K562 (cell line): ENCODE results near the gene TBC1D1.

Experiments
- CTCF ChIP-seq, 3 experiments: IDR thresholded peaks in 2 of 3; conservative IDR thresholded peaks in 1 of 3; 2 replicates each; pipeline ENCODE4 v1.5.1; 2011 to 2012; ENCODE audit warnings: low read length in 3 of 3, mild to moderate bottlenecking in 3 of 3, control low read depth in 2 of 3, improper control_type of control experiment in 1 of 3, inconsistent platforms in 1 of 3, low read depth in 1 of 3, mixed read lengths in 1 of 3, moderate library complexity in 1 of 3; ENCODE audit not compliant: insufficient read depth in 2 of 3
- DIDO1 ChIP-seq: fragments of 450-650 bp; IDR thresholded peaks from 2 replicates; pipeline ENCODE4 v1.6.1; 2016; ENCODE audit warnings: low read depth, missing biosample characterization, missing genetic modification characterization
- MAZ ChIP-seq, 2 experiments: fragments of 450-650 bp in 1 of 2; sonication (generic) in 1 of 2; formaldehyde crosslinking; IDR thresholded peaks in 1 of 2; conservative IDR thresholded peaks in 1 of 2; 2 replicates each; pipeline versions ENCODE4 v1.4.0 to v1.5.0; 2020; ENCODE audit warnings: mild to moderate bottlenecking in 1 of 2, missing genetic modification reagents in 1 of 2
- POLR2A ChIP-seq: fragments of 450-650 bp; conservative IDR thresholded peaks from 2 replicates; pipeline ENCODE4 v1.6.1; 2016
- PRMT5 ChIP-seq: sonication (generic); formaldehyde crosslinking; IDR thresholded peaks from 2 replicates; pipeline ENCODE4 v1.5.0; 2020; ENCODE audit warnings: missing genetic modification reagents
- RBFOX2 ChIP-seq: fragments of 200-400 bp; formaldehyde crosslinking; IDR thresholded peaks from 2 replicates; pipeline ENCODE4 v1.6.1; 2017; ENCODE audit warnings: low read depth, mild to moderate bottlenecking, low read length, moderate library complexity
- SP2 ChIP-seq: IDR thresholded peaks from 2 replicates; pipeline ENCODE4 v1.6.1; 2011; ENCODE audit warnings: mild to moderate bottlenecking, low read depth, low read length, moderate library complexity; ENCODE audit not compliant: poor library complexity, severe bottlenecking; ENCODE audit errors: extremely low read depth
- STAT6 ChIP-seq: sonication (generic); formaldehyde crosslinking; IDR thresholded peaks from 2 replicates; pipeline ENCODE4 v1.8.1; 2023; ENCODE audit warnings: mild to moderate bottlenecking, missing genetic modification reagents
- TF ChIP-seq, protein P1 (sequence below): IDR thresholded peaks from 3 replicates; pipeline ENCODE4 v1.6.1; 2011; ENCODE audit warnings: borderline replicate concordance, mild to moderate bottlenecking; ENCODE audit not compliant: insufficient read length, insufficient read depth

GRCh38 chr4:38152721-38153386, 262.0 kb downstream of the TBC1D1 start:
- no peak for TF ChIP-seq RBFOX2
- TF ChIP-seq MAZ (CRISPR knock-in tag; conservative IDR thresholded peaks at IDR 0.05 in 1 of 2, IDR thresholded peaks at IDR 0.05 in 1 of 2) = no peak
- no peak for TF ChIP-seq DIDO1
- no peak for TF ChIP-seq POLR2A
- no peak for TF ChIP-seq PRMT5
- TF ChIP-seq SP2 = no peak
- TF ChIP-seq, protein P1, sequence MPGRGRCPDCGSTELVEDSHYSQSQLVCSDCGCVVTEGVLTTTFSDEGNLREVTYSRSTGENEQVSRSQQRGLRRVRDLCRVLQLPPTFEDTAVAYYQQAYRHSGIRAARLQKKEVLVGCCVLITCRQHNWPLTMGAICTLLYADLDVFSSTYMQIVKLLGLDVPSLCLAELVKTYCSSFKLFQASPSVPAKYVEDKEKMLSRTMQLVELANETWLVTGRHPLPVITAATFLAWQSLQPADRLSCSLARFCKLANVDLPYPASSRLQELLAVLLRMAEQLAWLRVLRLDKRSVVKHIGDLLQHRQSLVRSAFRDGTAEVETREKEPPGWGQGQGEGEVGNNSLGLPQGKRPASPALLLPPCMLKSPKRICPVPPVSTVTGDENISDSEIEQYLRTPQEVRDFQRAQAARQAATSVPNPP = no peak
- TF ChIP-seq CTCF (IDR thresholded peaks at IDR 0.05 in 2 of 3, conservative IDR thresholded peaks at IDR 0.05 in 1 of 3; ENCODE audit: insufficient read depth in 2 of 3, low read depth in 1 of 3, low read length in 3 of 3) = no peak
- no peak for TF ChIP-seq STAT6 (CRISPR knock-in tag)
